ENCODE data around the gene MCU. TPM values are rescaled to one million over a fixed set of nuclear protein-coding genes. Genes with fewer than 3 reads are reported as not detected.
A peak's percentile ranks its signal among the peaks of the same experiment; 100 is the strongest.
"Not testable (repeated sequence)": the region's sequence is repeated elsewhere in the genome, so short reads cannot be mapped to it uniquely, and the experiment has no call there.

The MCU gene
- total and polyA plus RNA-seq, 2 of the 4 experiments (the other 2 are of a cell fraction) = 36.2 to 36.7 TPM

- H2AK9ac ChIP-seq (replicated peaks; ENCODE audit: low read depth, low read length, poor library complexity) = no peak overlapping the region
- no peak overlapping the region for H3K56ac ChIP-seq (ENCODE audit: extremely low read depth, insufficient read depth, low read length)
- no peaks in the 10 kb centered on the region; the same call in 1 of the 2 replicates for H3K9me1 ChIP-seq (ENCODE audit: insufficient read depth, low read length)
- TF ChIP-seq RAD21 (IDR thresholded peaks at IDR 0.05; ENCODE audit: low read length) = no peak
- H3K18ac ChIP-seq (ENCODE audit: low read depth, low read length) = no peak overlapping the region
- DNase-seq (no peak), ATAC-seq (ENCODE audit: low read depth) (no peak)
- no peak overlapping the region for H3K27ac ChIP-seq (ENCODE audit: insufficient read depth, low read length)
- no TSS peak for BruUV-seq (replicated peaks)
- H2BK120ac ChIP-seq (ENCODE audit: low read depth, low read length) = no peak overlapping the region
- no peak overlapping the region for H2BK5ac ChIP-seq (ENCODE audit: low read depth, low read length, poor library complexity, severe bottlenecking)
- H2BK15ac ChIP-seq (ENCODE audit: low read depth, low read length) = no peak overlapping the region
- no peak overlapping the region for H2BK20ac ChIP-seq (ENCODE audit: low read depth, low read length)
- no peak overlapping the region for H3K23ac ChIP-seq (ENCODE audit: low read depth, low read length)
- no peak overlapping the region for H4K8ac ChIP-seq (ENCODE audit: low read depth in 2 of 2, low read length in 2 of 2)
- no peak overlapping the region for H3K4me3 ChIP-seq (ENCODE audit: insufficient read depth, low read depth, low read length)
- no peaks in the 10 kb centered on the region for H3K27me3 ChIP-seq (ENCODE audit: control insufficient read depth, insufficient read depth, low read length)
- no peak overlapping the region for H2AK5ac ChIP-seq (ENCODE audit: low read depth, low read length)
- no peaks in the 10 kb centered on the region for H3K79me1 ChIP-seq (ENCODE audit: low read depth in 1 of 2, low read length in 2 of 2)
- 82% methylated on average over 2 of the region's 7 CpGs; no CpG with 5 or more reads in 1 of the 2 experiments for WGBS, 2 experiments (ENCODE audit: extremely low coverage in 2 of 2, insufficient read length in 1 of 2)
- in situ Hi-C loops (cut with MboI; ENCODE audit: low sequenced_read_pairs) = no loop called here
- H3K4me2 ChIP-seq (ENCODE audit: low read depth, low read length) = no peak overlapping the region
- peaks cover 2% of the 10 kb centered on the region; the same call in 1 of the 2 replicates for H3K4me1 ChIP-seq (ENCODE audit: control insufficient read depth, insufficient read depth, low read length)
- ChIA-PET POLR2A (ENCODE audit: unreplicated experiment) (no interaction called here), CTCF (interaction anchor here (0.9 kb wide), 1 partner anchor 23 kb away, joined by 3 read pairs; no protein-coding TSS in a partner anchor)
- no peak overlapping the region for H3K4ac ChIP-seq (ENCODE audit: low read depth, low read length)
- no peaks in the 10 kb centered on the region for H4K20me1 ChIP-seq (ENCODE audit: insufficient read depth, low read length)
- H3K9ac ChIP-seq (ENCODE audit: low read depth, low read length) = no peak overlapping the region
- dilution Hi-C loops (cut with HindIII; ENCODE audit: low sequenced_read_pairs, unreplicated experiment) = no loop called here
- no peak overlapping the region for H2AFZ ChIP-seq (replicated peaks; ENCODE audit: low read length, poor library complexity)
- H4K5ac ChIP-seq (ENCODE audit: low read depth, low read length) = no peak overlapping the region
- intact Hi-C loops (cut with micrococcal nuclease) = no loop called here
- no peak overlapping the region for H4K91ac ChIP-seq (ENCODE audit: insufficient read depth, low read depth, low read length)
- H3K9me3 ChIP-seq (ENCODE audit: control insufficient read depth, insufficient read depth, low read length) = no peaks in the 10 kb centered on the region
- H3K36me3 ChIP-seq (ENCODE audit: control insufficient read depth, insufficient read depth, low read length) = no peaks in the 10 kb centered on the region
- H3K14ac ChIP-seq (replicated peaks; ENCODE audit: low read depth, low read length) = no peak overlapping the region
Measured at GRCh38 chr10:72685264-72685921, 6.5 kb upstream of the MCU start.

GRCh38 chr10:72686430-72686829, 5.5 kb upstream of the MCU start:
- DNase-seq; in situ Hi-C loops (cut with MboI; ENCODE audit: low sequenced_read_pairs); H3K23ac ChIP-seq (ENCODE audit: low read depth, low read length); H3K27me3 ChIP-seq (ENCODE audit: control insufficient read depth, insufficient read depth, low read length); ATAC-seq (ENCODE audit: low read depth); H2BK120ac ChIP-seq (ENCODE audit: low read depth, low read length); H3K4me3 ChIP-seq (ENCODE audit: insufficient read depth, low read depth, low read length); H3K4me1 ChIP-seq (ENCODE audit: control insufficient read depth, insufficient read depth, low read length); H3K4me2 ChIP-seq (ENCODE audit: low read depth, low read length); H3K79me1 ChIP-seq (ENCODE audit: low read depth in 1 of 2, low read length in 2 of 2); H4K20me1 ChIP-seq (ENCODE audit: insufficient read depth, low read length); H4K5ac ChIP-seq (ENCODE audit: low read depth, low read length); H3K18ac ChIP-seq (ENCODE audit: low read depth, low read length); H2AFZ ChIP-seq (replicated peaks; ENCODE audit: low read length, poor library complexity); H3K36me3 ChIP-seq (ENCODE audit: control insufficient read depth, insufficient read depth, low read length); H3K14ac ChIP-seq (replicated peaks; ENCODE audit: low read depth, low read length); H3K56ac ChIP-seq (ENCODE audit: extremely low read depth, insufficient read depth, low read length); dilution Hi-C loops (cut with HindIII; ENCODE audit: low sequenced_read_pairs, unreplicated experiment); BruUV-seq (replicated peaks); H3K9me1 ChIP-seq (ENCODE audit: insufficient read depth, low read length); H3K9me3 ChIP-seq (ENCODE audit: control insufficient read depth, insufficient read depth, low read length); H4K8ac ChIP-seq (ENCODE audit: low read depth in 2 of 2, low read length in 2 of 2); POLR2A ChIA-PET (ENCODE audit: unreplicated experiment); H3K9ac ChIP-seq (ENCODE audit: low read depth, low read length); CTCF ChIA-PET; intact Hi-C loops (cut with micrococcal nuclease); H3K27ac ChIP-seq (ENCODE audit: insufficient read depth, low read length); H2AK9ac ChIP-seq (replicated peaks; ENCODE audit: low read depth, low read length, poor library complexity); H2BK5ac ChIP-seq (ENCODE audit: low read depth, low read length, poor library complexity, severe bottlenecking): not testable (repeated sequence)
- H2AK5ac ChIP-seq (ENCODE audit: low read depth, low read length) = peak overlapping the region; percentile 46; the same call in 1 of the 2 replicates
- WGBS, 2 experiments (ENCODE audit: extremely low coverage in 2 of 2, insufficient read length in 1 of 2) = 70% methylated on average over 2 of the region's 8 CpGs; no CpG with 5 or more reads in 1 of the 2 experiments
- peak overlapping the region; percentile 24; the same call in 1 of the 2 replicates for H2BK20ac ChIP-seq (ENCODE audit: low read depth, low read length)
- H3K4ac ChIP-seq (ENCODE audit: low read depth, low read length) = peak overlapping the region; percentile 38; the same call in 1 of the 2 replicates
- peak overlapping the region; percentile 63; the same call in 1 of the 3 replicates for H2BK15ac ChIP-seq (ENCODE audit: low read depth, low read length)
- H4K91ac ChIP-seq (ENCODE audit: insufficient read depth, low read depth, low read length) = peak overlapping the region; percentile 68; the same call in 1 of the 2 replicates

All from IMR-90 (cell line).